IPS DF 4.7 (cell line): ENCODE measurements around the gene SUPT3H.

Experiments used
- DNase-seq: peaks from one replicate; pipeline ENCODE4 v3.0.0-alpha.2; 2013; ENCODE audit warnings: low spot score; ENCODE audit errors: extremely low read depth

Gene SUPT3H

DNA sequence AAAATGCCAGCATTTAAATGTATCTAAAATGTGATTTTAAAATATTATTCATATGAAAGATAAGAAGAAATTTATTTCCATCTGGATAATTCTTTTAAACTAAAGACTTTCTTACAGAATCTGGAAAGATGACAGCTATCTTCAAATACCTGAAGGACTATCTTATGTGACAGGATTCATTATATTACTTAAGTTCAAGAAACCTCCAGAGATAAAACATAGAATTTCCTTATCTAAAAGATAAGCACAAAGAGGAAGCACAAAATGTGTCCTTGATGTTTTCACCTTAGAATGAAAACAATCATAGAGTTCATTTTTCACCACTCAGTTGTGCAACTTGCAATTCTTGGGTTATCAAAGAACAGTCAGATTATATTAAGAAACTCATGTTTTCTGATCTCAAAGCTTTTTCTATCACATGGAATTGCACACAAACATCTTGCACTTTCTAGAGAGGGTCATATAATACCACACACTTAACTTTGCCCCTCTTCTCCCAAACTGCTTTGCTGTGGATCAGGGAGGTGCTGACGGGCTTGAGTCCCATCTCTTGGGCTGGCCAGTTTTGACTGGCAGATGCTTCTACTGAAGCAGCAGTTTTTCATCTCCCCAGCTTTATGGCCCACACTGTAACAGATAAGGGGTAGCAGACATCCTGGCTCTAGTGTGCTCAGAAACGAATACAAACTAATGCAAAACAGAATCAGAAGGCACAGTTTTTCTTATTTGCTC is 522.9 kb downstream of the SUPT3H start:
- no peak for DNase-seq

DNA sequence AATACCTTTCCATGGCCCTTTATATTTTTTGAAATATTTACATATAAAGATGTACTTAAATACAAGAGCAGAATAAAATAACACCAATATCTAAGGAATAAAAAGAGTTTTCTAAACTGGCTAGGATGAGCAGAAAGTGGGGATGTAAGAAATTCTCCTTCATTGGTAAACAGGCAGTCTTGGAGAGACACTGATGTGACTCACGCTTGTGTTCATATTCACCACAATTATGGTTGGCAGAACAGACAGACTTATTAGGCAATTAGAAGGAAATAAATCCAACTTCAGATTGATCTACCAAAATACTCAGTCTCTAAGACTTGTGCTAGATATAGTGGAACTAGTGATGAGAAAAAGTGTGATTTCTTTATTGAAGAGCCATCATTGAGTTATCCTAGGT is 526.6 kb downstream of the SUPT3H start:
- DNase-seq: no peak

DNA sequence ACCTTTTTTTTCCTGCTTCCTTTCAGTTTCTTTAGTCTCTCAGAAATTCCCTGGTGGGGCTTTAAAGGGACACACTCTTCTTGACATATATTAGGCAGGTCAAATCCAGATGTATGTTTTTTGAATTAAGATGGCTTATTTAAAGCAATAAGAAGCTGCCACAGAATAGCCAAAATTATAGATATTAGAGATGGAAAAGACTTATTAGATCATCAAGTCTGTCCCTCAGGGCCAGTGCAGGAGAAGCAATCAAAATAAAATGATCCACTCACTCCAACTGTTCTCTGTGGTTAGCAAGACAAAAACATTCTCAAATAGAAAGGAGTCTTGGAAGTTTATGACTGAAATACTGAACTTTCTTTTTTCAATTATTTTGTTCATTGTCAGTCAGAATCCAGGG is 527.4 kb downstream of the SUPT3H start:
- DNase-seq: no peak

DNA sequence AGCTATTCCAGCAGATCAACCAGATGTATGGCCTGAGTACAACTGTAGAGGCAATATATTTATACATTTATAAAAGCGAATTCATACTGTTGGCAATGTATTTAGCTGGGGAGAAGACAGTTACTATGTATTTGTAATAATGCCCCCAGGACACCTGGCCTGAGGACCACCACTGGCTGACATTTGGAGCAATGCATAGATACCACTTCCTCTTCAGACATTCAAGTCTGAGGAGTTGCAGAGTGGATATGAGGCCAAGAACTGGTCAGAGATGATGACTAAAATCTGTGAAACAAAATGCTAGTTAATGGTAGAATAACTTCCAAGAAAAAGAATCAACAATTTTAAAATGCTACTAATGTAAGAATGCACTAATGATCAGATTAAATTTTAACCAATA is 527.9 kb downstream of the SUPT3H start:
- DNase-seq: no peak

DNA sequence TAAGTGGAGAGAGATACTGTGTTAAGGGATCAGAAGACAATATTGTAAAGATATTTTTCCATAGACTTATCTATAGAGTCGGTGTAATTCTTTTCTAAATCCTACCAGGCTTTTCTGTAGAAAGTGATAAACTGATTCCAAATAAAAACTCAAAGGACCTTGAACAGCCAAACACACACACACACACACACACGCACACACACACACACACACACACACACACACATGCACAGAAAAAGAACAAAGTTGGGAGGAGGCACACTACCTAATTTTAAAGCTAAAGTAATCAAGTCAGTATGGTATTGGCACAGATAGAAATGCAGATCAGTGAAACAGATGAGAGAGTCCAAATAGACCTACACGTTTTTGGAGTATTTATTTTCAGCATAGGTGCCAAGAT is 534.0 kb downstream of the SUPT3H start:
- no peak for DNase-seq

DNA sequence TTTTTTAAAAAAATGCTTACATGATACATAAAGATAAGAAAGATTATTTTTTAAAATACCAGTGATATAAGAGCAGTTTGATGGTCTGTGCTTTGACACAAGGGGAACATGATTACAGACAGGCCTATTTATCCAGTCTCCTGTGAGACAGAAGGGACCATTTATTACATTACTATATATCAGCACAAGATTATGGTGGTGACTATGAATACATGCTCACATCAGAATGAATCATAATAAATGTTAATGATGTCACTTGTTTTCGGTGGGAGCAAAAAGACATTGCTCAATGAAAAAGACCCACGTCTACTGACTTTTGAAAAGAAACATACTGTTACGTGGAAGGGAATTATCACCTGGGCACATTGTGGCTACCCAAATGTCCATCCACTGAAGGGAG is 535.1 kb downstream of the SUPT3H start:
- DNase-seq: no peak

DNA sequence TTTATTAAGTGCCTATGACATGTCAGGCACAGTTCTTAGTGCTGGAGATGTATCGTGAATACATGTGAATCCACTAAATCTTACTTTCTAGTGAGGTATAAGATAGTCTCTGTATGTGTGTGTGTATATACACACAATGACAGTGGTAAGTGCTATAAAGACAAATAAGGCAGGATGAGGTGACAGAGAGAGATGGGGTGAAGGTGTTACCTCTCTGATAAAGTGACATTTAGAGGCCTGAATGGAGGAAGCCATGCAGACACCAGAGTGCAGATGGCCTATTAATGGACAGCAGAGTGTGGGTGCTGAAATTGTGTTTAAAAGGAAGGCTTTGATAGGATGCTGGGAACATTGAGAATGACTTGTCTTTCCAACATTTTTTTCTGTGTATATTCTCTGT is 535.9 kb downstream of the SUPT3H start:
- no peak for DNase-seq

DNA sequence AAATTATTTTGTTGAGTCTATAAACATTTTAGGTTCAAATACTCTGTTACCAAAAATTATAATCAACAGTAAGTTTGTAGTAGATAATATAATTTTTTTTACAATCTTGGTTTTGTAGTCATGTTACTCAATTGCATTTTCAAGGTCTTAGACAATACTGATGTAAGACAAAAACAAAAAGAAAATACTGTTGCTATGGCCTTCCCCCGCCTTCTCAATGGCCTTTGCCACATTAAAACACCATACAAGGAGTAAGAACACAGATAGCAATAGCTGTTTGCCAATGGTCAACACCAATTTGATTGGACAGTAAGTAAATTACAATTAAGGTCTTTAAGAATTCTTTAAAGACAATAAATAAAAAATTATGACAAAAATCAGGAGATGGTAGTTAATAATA is 540.0 kb downstream of the SUPT3H start:
- DNase-seq: no peak

DNA sequence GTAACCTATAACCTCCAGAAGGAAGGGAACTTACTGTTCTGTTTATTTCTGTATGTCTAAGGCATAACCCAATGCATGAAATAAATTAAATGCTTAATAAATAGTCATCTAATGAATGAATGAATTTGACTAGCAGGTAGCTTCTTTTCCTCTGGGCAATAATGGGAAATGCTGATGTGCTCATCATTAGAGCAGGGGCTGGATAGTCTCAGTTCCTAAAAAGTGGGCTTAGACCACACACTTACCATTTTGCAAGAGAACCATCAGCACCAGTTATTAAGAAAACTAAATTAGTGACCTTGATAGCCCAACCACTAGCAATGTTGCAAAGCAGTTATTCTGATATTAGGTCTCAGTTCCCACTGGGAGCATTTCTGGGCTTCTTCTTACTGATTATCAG is 540.5 kb downstream of the SUPT3H start:
- DNase-seq: no peak

DNA sequence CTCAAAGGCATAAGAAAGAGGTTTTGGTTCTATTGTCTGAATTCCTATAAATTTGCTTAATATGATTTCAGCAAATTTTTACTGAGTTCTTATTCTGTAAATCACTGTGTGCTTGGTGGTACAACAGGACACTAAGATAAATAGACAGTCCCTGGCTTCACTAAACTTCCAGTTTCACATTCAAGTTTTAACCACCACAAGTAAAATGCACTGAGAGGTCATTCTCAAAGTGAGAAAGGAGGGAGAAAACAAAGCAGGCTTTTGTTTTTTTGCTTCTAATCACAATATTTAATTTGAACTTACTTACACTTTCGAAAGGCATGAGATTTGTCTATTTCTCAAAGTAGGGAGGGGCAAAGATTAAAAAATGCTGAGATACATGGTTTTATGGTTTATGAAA is 544.5 kb downstream of the SUPT3H start:
- DNase-seq: no peak

DNA sequence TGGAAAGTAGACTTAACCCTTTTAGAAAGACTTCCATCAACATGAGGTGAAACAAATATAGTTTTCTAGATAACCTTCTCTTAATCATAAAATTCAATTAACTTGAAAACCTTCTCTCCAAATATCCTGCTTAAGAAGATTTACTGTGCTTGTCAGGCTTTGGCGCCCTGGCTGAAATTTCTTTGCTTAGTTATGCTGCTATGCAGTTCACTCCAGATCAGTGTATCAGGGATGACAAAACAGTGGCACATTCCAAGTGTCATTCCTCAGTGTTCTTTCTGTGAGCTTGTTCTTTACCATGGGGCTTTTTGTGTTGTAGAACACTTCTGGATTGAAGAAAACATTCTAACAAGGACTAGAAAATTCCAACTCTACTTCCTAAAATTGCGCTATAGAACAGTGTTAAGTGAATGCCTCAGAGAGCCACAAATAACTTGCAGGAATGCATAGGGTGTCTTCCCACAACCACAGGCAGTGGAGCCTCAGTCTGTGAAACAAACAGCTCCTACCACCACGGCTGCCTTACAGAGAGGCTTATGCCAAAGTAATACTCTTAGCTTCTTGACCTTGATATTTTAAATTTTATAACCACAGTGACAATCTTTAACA is 546.6 kb downstream of the SUPT3H start:
- DNase-seq: no peak

DNA sequence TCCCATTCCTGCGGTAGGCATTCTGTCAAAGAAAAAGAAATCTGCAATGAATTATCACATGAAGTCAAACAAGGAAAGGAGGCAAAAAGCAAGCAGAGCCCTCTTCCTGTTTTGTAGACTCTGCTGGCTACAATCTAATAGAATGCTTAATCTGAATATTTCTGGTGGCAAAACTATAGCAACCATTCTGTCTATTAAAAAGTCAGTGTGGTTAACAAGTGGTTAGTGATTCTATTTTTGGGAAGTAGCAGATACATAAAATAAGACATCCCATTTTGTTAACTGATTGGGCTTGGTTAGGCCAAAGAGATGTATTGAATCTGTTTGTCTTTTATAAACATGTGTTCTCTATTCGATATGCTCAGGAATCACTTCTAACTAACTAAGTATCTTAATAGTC is 547.9 kb downstream of the SUPT3H start:
- DNase-seq: no peak

DNA sequence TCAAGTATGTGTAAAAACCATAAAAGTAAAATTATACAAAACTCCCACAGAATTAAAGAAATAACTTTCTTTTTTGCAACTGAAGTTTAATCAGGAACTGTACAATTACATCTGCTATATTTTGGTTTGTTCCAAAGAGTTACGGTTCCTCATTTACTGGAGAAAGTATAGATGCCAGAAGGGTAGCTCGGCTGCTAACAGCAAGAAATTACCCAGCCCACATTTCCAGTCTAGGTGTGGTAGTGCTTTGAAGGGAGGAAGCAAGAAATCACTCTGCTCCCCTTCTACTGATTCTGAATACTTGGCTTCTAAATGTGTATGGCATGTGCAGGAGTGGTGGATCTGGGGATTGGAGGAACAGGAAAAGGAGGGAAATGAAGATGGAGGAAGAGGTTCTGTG is 549.0 kb downstream of the SUPT3H start:
- no peak for DNase-seq

DNA sequence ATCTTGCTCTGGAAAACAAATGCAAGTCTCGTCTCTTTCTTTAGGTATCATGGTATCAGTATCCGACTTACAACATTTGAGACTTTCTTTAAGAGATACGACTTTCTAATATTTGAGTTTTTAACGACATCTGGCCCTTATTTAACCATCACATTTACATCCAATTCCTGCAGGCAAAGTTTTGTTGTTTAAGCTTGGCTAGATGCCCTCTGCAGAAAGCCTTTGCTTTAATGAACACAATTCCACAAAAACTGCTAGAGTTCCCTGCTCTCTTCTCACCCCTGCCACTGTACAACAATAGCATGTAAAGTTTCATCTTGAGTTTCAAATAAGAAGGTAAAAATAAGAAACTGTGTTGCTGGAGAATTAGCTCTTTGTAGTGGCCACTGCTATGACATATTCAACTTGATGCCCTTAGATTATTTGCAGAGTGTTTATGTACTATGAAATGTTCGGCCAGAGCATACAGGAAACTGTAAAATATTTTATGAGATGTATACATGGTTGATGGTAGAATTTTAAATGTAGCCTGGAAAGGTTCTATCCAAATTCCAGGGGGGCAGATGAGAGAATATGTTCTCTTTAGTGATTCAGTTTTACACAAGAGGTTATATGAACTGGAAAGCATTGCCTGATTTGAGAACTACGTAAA is 551.6 kb downstream of the SUPT3H start:
- no peak for DNase-seq

DNA sequence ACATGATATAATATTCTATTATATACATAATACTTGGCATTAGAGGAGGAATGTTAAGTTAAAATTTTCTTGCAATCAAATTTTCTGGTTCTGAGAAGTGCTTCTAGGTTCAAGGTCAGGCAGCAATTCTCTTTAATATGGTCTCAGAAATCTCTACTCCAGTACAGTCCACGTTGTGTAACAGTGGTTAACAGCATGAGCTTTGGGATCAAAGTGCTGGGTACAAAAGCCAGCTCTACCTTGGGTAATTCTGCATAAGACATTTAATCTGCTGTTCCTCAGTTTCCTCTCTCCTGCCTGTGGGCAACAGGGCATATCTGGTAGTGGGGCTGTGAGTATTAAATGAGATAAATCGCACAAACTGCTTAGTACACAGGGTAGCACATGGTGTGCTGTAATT is 552.5 kb downstream of the SUPT3H start:
- no peak for DNase-seq

DNA sequence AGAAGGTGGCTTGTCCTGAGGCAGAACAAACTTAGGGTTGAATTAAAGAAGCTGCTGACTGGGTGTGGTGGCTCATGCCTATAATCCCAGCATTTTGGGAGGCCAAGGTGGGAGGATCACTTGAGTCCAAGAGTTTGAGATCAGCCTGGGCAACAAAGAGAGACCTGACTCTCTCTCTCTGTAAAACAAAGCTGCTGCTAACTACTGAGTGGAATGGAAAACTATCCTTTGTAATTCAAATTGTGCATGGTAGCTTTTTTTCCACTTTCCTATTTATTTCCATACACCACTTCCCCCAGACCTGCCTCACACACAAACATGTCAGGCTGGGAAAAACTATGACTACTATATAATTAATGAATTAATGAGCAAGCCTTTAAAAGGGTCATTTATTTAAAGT is 553.2 kb downstream of the SUPT3H start:
- DNase-seq: no peak

DNA sequence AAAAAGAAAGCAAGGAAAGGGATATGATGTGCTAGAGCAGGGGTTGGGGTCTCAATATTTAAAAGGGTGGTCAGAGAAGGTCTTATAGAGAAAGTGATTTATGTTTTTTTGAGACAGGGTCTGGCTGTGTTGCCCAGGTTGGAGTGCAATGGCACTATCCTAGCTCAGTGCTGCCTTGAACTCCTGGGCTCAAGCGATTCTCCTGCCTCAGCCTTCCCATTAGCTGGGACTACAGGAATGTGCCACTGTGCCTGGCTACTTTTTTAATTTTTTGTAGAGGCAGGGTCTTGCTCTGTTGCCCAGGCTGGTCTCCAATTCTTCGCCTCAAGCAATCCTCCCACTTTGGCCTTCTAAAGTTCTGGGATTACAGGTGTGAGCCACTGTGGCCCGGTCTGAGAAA is 557.0 kb downstream of the SUPT3H start:
- no peak for DNase-seq

DNA sequence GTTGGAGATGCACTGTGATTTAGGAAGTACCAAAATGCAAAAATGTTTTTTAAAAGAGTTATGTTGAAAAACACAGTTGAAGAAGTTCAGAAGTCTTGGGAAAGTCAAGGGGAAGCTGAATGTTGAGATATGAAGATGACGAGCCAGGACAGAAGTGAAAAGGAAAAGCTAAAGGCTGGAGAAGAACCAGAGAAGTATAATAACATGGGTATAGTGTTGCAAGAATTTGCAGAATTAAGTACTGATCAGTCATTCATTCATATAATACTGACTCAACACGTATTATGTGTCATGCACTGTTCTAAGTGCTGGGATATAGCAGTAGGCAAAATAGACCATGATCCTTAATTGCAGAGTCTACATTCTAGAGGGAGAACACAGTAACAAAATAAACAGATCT is 557.4 kb downstream of the SUPT3H start:
- DNase-seq: no peak

DNA sequence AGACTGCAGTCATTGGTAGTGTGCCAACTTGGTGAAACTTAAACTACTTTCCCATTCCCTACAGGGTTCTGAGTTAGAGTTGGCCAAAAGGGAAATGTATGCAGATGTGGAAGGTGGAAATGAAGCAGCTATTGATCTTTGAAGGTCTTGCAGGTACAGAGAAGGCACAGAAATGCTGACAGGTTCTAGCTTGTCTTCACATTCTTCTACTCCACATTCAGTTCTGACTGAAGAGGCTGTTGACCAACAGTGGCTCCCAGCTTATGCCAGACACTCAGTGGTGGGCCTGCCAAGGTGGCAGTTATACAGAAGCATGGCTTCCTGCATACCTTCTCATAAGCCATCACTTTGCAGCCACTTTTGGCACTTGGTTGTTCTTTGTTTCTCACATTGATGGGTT is 566.3 kb downstream of the SUPT3H start:
- DNase-seq: no peak

DNA sequence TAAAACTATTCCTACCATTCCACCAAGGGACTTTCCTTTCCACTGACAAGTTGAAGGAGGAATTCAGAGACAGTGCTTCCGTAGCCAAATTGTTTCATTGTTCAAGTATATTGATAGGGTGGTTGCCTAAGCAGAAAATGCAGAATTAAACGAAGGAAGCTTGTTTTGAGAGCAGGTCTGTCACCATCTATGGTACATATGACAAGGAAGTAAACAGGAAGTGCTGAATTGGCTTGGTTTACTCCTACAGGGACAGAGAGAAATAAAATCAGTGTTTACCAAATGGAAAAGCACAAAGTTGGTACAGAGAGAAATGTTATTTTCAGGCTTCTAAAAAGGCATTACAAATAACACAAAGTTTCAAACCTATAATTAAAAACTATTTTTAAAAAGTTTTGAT is 568.5 kb downstream of the SUPT3H start:
- DNase-seq: no peak

DNA sequence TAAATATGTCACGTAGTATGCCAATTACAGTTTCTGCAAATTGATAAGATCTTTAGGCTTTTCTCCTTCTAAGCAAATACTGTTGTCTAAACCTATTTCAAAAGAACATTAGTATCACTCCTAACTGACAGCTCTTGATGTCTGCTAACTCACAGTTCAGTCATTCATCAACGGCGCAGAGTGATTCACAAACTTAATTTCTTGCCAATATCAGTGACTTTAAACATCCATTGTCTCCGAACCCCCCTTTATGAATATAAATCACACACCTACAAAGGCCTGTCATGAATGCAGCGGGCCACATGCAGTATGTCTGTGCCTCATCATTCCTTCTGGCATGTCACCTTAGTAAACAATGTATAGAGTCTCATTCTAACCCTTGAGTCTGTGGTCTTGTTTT is 569.6 kb downstream of the SUPT3H start:
- no peak for DNase-seq

DNA sequence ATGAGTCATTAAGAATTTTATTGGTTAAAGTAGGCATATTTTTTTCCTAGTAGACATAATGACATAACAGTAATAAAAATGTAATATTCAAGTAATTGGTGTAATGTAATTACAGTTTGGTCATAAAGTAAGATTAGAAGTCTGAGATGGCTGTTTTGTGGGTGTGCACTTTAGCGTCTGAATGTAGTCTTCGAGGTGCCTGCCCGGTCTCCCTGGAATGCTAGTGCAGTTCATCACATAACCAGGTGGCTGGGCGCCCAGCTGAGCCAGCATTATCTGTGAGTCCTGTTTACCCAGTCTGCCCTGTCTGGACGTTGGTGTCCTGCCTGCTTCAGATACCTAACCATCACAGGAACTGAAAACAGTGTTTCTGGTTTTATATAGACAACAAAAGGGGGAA is 571.1 kb downstream of the SUPT3H start:
- DNase-seq: no peak

DNA sequence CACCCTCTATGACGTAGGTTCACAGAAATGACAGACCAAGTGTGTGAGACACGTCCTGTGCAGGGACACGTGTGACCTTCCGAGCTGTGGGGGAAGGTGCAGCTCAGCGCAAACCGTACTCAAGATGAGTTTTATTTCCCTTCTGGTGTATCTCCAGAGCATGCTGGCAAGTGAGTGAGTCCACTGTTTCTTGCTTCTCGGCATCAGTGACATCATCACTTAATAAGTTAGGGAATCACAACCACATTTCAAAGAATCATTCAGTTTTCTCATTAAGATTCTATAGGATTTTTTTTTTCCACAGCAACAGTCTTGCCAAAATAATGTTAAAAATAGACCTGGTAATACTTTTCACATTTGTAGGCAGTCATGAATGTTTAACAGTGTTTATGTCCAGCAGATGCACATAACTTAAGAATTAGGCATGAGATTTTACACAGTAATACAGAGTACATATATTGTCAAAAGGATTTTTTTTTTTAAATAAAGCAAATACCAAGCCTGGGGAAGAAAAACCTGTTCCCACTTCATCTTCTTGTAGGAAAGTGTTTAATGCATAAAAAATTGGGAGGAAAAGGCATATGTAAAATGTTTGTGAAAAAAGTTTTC is 572.4 kb downstream of the SUPT3H start:
- no peak for DNase-seq
